Thyroid gland (tissue), 4 donors: Measurements from ENCODE around the gene APOBEC2.

Source experiments
- POLR2A ChIP-seq, 2 donors: fragments of 450-650 bp; IDR thresholded peaks; one replicate each; pipeline ENCODE4 v1.6.1; 2017; ENCODE audit warnings: antibody characterized with exemption in 2 of 2, mild to moderate bottlenecking in 2 of 2, moderate library complexity in 1 of 2
- TF ChIP-seq, protein P1 (sequence below), 6 experiments: fragments of 200-600 bp in 3 of 6; fragments of 450-650 bp in 3 of 6; sonication (generic) in 3 of 6; IDR thresholded peaks; one replicate each; pipeline ENCODE4 v1.5.1; 2016 to 2019; ENCODE audit warnings: antibody characterized with exemption in 6 of 6, mild to moderate bottlenecking in 2 of 6, inconsistent platforms in 1 of 6, moderate library complexity in 1 of 6

- TF ChIP-seq, protein P1, sequence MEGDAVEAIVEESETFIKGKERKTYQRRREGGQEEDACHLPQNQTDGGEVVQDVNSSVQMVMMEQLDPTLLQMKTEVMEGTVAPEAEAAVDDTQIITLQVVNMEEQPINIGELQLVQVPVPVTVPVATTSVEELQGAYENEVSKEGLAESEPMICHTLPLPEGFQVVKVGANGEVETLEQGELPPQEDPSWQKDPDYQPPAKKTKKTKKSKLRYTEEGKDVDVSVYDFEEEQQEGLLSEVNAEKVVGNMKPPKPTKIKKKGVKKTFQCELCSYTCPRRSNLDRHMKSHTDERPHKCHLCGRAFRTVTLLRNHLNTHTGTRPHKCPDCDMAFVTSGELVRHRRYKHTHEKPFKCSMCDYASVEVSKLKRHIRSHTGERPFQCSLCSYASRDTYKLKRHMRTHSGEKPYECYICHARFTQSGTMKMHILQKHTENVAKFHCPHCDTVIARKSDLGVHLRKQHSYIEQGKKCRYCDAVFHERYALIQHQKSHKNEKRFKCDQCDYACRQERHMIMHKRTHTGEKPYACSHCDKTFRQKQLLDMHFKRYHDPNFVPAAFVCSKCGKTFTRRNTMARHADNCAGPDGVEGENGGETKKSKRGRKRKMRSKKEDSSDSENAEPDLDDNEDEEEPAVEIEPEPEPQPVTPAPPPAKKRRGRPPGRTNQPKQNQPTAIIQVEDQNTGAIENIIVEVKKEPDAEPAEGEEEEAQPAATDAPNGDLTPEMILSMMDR (IDR thresholded peaks at IDR 0.05) = no peak
- no peak for TF ChIP-seq POLR2A (IDR thresholded peaks at IDR 0.05)
These were observed 27.0 kb upstream of the APOBEC2 start for GRCh38 chr6:41025966-41026530.
